ENCODE data around the gene RDM1.
A peak's percentile ranks its signal among the peaks of the same experiment; 100 is the strongest.

The RDM1 gene

GRCh38 chr17:35931794-35932425 is 1.3 kb upstream of the RDM1 start:
- no peak for DNase-seq

DNA sequence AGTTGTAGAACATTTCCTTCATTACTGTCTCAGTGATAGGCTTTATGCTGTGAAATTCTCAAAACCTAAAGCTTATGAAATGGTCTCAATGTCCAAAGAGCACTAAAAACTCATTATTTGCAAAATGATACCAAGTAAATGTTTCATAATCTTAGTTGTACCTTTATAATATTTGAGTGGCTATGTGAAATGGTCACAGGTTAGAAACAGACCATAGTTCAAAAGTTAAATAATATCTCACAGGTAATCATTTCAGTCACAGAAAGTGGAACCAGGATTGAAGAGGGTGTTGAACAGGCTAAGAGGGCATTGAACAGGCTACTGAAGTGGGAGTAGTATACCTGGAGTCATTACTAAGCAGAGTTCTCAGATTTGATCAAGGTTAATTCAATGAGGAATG is 2.9 kb downstream of the RDM1 start:
- DNase-seq, result no peak

DNA sequence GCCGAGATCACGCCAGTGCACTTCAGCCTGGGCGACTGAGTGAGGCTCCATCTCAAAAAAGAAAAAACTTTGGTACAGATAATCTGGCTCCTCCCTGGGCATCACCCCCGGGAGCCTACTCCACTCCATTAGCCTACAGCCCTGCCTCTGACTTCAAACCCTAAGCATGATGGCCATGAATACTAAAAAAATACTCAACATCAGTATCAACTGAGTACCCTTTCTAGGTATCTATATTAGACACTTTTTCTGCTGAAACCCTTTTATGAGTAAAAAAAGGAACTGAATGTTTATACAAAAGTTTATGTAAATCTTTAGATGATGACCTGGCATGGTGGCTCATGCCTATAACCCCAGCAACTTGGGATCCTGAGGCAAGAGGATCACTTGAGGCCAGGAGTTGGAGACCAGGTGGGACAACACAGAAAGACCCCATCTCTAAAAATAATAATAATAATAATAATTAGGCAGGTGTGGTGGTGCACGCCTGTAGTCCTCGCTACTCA is 6.9 kb downstream of the RDM1 start:
- no peak for DNase-seq

DNA sequence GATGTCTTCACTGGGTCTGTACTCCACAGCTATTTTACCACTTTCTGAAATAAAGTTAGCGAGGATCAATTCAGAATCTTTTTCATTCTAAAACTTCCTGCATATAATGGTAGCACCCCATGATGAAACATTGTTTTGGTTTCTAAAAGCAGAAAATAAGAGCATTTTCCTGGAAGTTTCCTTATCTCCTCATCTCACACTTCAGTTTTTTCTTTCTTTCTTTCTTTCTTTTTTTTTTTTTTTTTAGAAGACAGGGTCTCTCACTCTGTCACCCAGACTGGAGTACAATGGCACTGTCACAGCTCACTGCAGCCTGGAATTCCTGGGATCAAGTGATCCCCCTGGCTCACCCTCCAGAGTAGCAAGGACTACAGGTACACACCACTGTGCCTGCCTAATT is 10.3 kb downstream of the RDM1 start:
- no peak for DNase-seq

- DNase-seq, result no peak
Measured at GRCh38 chr17:35918665-35919064, 11.9 kb downstream of the RDM1 start.

DNA sequence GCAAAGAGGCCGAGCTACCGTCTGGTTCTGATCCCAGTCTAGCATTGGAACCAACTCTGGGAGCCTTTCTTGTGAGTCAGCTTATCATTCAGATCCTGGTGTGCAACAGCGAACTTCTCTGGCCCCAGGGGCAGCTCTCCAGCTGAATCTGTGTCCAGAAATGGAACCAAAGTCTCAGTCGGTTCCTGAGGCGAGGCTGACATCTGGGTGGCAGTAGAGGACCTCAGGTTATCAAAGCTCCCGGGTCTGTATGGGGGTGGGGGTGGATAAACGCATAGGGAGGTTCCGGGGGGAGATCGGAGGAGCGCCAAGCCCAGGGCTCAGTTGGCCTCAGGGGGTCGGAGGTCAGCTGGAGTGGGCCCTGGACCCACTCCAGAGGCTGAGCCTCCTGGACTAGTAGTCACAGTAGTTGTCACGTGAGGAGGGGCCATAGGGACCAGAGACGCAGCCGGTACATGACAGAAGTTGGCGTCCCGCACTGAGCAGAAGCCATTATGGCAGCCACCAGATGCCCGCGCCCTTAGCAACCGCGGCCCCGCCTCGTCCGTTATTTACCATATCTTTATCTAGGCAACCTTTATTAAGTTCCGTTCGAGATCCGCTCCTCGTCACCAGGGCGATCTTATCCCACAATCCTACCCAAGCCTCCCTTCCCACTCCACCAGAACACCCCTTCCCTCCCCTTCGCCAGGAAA is 12.9 kb downstream of the RDM1 start:
- no peak for DNase-seq

- DNase-seq, result no peak
Measured at GRCh38 chr17:35915153-35915964, 15.2 kb downstream of the RDM1 start.

DNA sequence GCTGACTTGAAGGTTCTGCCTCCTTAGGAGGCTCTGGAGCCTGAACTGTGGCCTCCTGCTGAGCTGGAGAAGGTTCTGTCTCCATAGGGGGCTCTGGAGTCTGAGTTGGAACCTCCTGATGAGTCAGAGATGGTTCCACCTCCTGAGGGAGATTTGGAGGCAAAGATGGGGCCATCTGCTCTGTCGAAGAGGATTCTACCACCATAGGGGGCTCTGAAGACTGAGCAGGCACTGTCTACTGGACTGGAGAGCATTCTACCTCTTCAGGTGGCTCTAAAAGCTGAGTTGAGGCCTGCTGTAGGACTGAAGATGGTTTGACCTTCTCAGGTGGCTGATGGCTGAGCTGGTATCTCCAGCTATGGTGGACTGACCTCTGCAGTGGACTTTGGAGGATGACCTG is 16.2 kb downstream of the RDM1 start:
- DNase-seq, result no peak

- DNase-seq, result no peak
Measured at GRCh38 chr17:35913609-35914008, 17.0 kb downstream of the RDM1 start.

DNA sequence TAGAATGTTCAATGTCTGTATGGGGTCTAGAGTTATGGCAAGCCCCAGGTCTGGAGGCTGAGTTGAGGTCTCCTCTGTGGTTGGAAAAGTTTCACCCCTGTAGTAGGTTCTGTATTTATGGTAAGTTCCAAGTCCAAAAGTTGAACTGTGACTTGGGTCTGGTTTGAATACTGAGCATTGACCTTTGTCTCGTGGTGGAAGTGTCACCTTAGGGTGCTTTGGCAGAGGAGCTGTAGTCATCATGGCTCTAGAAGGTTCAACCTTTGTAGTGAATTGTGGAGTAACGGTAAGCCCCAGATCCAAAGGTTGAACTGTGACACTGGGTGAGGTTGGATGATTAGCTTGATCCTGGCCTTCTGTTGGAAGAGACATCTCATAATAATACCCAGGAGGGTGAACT is 17.6 kb downstream of the RDM1 start:
- DNase-seq, result no peak

DNA sequence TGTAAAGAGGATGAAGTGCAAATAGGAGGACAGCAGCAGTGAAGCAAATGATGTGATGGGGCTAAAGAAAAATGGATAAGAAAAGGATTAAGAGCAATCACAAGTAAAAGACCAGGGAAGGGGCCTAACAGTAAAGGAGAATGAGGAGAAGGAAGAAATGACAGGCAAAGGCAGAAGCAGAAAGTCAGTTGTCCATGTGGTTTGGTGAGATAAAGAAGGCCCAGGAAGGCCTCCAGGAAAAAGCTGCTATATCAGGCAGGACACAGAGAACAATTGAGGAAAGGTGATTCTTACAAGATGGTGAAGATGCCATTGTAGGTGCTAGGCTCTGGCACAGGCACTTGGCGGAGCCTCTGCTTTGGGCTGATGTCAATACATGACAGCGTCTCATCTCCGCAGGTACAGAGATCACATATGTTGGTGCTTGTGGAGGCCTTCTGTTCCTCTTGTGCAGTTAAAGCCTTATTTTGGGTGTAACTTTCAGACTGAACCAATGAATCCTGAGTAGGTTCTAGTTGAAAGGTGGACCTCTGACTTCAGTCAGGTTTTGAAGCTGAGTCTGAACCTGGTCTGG is 18.1 kb downstream of the RDM1 start:
- DNase-seq, result no peak

DNA sequence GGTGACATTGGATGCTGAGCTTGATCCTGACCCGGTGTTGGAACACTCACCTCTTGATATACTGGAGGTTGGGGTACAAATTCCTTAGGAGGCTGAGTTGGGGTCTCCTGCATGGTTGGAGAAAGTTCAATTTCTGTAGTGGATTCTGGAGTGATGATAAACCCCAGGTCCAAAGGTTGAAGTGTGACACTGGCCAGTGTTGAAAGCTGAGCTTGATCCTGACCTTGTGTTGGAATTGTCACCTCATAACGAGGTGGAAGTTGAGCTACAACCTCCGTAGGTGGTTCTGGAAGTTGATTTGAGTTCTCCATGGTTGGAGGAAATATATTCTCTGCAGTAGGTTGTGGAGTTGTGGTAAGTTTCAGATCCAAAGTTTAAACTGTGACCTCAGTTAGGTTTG is 21.2 kb downstream of the RDM1 start:
- no peak for DNase-seq

- no peak for DNase-seq
Measured at GRCh38 chr17:35907691-35908090, 22.9 kb downstream of the RDM1 start.

- DNase-seq, result no peak
Measured at GRCh38 chr17:35906926-35907637, 23.5 kb downstream of the RDM1 start.

DNA sequence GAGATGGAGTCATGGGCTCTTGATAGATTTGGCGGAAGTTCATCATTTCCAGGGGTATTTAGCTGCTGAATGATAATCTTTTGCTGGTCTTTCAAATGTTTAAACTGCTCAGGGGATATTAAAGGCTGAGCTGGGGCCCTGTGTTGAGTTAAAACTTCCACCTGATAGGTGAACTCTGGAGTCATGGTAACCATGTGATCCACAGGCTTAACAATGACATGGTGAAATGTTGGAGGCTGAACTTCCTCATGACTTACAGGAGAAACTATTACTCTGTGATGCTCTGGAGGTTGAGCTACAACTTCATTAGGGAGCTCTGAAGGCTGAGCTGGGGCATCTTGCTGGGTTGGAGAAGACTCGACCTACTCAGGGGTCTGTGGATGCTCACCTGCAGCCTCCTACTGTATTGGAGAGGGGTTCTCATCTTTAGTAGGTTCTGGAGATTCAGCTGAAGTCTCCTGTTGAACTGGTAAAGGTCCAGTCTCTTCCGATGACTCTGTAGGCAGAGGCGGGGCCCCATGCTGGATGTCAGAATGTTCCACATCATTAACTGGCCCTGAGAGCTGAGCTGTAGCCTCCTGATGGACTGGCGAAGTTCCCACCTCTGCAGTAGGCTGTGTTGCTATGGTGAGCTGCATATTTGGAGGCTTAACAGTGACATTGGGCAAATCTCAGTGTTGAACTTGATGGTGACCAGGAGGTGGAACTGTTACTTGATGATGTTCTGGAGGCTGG is 24.2 kb downstream of the RDM1 start:
- DNase-seq, result no peak

DNA sequence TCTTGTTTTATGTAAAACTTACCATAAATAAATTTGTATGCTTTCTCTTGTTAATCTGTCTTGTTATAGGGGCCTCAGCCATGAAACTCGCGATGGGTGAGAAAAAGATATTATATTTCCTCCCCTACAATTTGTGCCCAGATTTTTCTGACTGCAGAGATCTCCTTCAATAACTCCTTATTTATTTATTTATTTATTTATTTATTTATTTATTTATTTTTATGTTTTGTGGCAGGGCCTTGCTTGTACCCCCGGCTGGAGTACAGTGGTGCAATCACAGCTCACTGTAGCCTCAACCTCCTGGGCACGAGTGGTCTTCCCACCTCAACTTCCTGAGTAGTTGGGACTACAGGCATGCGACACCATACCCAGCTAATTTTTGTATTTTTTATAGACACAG is 27.1 kb downstream of the RDM1 start:
- DNase-seq, result no peak

- DNase-seq, result no peak
Measured at GRCh38 chr17:35901631-35902175, 28.9 kb downstream of the RDM1 start.

DNA sequence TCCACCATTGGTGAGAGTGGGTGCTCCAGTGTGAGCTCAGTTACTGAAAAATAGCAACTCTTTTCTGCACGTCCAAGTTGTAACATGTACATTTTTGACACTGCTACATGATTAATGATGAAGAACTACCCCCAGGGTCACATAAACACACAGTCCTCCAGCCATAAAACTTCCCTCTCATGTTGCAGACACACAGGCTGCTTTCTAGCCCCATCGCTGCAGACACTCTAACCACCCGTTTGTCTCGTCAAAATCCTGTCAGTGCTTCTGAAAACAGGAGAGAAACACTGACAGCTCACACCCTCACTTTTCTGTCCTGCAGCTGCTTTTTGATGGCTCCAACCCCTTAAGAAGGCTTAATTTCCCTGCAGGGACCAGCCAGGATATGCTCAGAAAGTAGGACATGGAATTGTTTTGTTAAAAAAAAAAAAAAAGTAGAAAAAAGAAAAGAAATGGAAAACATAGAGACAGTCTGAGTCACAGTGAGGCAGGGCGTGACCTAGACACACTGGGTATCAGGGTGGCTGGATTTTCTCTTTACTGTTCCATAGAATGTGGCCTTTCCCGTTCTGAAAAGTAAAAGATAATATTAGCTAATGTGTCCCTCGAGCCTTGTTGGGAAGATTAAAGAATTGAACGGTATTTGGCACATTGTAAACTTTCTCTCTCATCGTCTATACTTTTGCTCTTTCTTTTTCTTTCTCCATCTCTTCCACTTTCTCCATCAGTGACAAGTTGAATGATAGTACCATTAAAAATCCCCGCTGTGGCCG is 29.7 kb downstream of the RDM1 start:
- no peak for DNase-seq

- no peak for DNase-seq
Measured at GRCh38 chr17:35900280-35900679, 30.3 kb downstream of the RDM1 start.

GRCh38 chr17:35898283-35899070 is 32.1 kb downstream of the RDM1 start:
- DNase-seq, result peak; percentile 10

Measured in NCI-H774 (cell line).